H9 (cell line): Measurements from ENCODE around the gene ATP10B. TPM values are rescaled to one million over a fixed set of nuclear protein-coding genes. Genes with fewer than 3 reads are reported as not detected.

Experiments used
- DNase-seq: peaks from one replicate; pipeline ENCODE4 v3.0.0-alpha.2; 2017
- H2AFZ ChIP-seq: one replicate; pipeline ENCODE4 v1.6.1; 2013; ENCODE audit warnings: mild to moderate bottlenecking, low read length, control low read depth, moderate library complexity
- H2AK5ac ChIP-seq: 2 replicates; pipeline ENCODE4 v1.6.1; 2013; ENCODE audit warnings: low read length, control low read depth, mixed read lengths; ENCODE audit not compliant: insufficient read length
- H2BK120ac ChIP-seq: one replicate; pipeline ENCODE4 v1.6.1; 2013; ENCODE audit warnings: low read depth, mild to moderate bottlenecking, low read length, control low read depth, inconsistent platforms; ENCODE audit not compliant: poor library complexity, severe bottlenecking
- H2BK12ac ChIP-seq: 2 replicates; pipeline ENCODE4 v1.6.1; 2013; ENCODE audit warnings: low read length, control low read depth, mixed read lengths, low read depth; ENCODE audit not compliant: insufficient read length
- H2BK15ac ChIP-seq: 2 replicates; pipeline ENCODE4 v1.6.1; 2013; ENCODE audit warnings: low read depth, low read length, control low read depth
- H2BK20ac ChIP-seq: one replicate; pipeline ENCODE4 v1.6.1; 2013; ENCODE audit warnings: low read depth, mild to moderate bottlenecking, low read length, control low read depth, inconsistent platforms; ENCODE audit not compliant: poor library complexity, severe bottlenecking
- H2BK5ac ChIP-seq: 2 replicates; pipeline ENCODE4 v1.6.1; 2013; ENCODE audit warnings: low read length, control low read depth, mixed read lengths; ENCODE audit not compliant: insufficient read length
- H3K14ac ChIP-seq: 2 replicates; pipeline ENCODE4 v1.6.1; 2013; ENCODE audit warnings: low read length, control low read depth; ENCODE audit not compliant: insufficient read depth
- H3K18ac ChIP-seq: 2 replicates; pipeline ENCODE4 v1.6.1; 2013; ENCODE audit warnings: low read depth, mild to moderate bottlenecking, mixed read lengths, low read length, control low read depth; ENCODE audit not compliant: insufficient read length
- H3K23ac ChIP-seq: 2 replicates; pipeline ENCODE4 v1.6.1; 2013; ENCODE audit warnings: low read length, control low read depth, mixed read lengths, low read depth; ENCODE audit not compliant: insufficient read length
- H3K23me2 ChIP-seq: 2 replicates; pipeline ENCODE4 v1.6.1; 2013; ENCODE audit warnings: low read depth, mild to moderate bottlenecking, mixed read lengths, low read length, control low read depth; ENCODE audit not compliant: insufficient read length, poor library complexity, severe bottlenecking
- H3K27ac ChIP-seq: 2 replicates; pipeline ENCODE4 v1.5.1; 2013; ENCODE audit warnings: low read length, control low read depth, mixed read lengths, low read depth; ENCODE audit not compliant: insufficient read length
- H3K27me3 ChIP-seq: 2 replicates; pipeline ENCODE4 v1.6.1; 2013; ENCODE audit warnings: low read length, control low read depth, inconsistent platforms; ENCODE audit not compliant: insufficient read depth
- H3K4ac ChIP-seq: 2 replicates; pipeline ENCODE4 v1.6.1; 2013; ENCODE audit warnings: low read depth, mild to moderate bottlenecking, control low read depth, inconsistent platforms, low read length, moderate library complexity
- H3K4me1 ChIP-seq: 2 replicates; pipeline ENCODE4 v1.6.1; 2013; ENCODE audit warnings: low read length, control low read depth, inconsistent platforms; ENCODE audit not compliant: insufficient read depth
- H3K4me2 ChIP-seq: 2 replicates; pipeline ENCODE4 v1.6.1; 2013; ENCODE audit warnings: low read length, control low read depth, mixed read lengths; ENCODE audit not compliant: insufficient read length, insufficient read depth
- H3K56ac ChIP-seq: 2 replicates; pipeline ENCODE4 v1.6.1; 2013; ENCODE audit warnings: low read depth, mild to moderate bottlenecking, mixed read lengths, low read length, control low read depth; ENCODE audit not compliant: insufficient read length
- H3K79me1 ChIP-seq: 2 replicates; pipeline ENCODE4 v1.6.1; 2013; ENCODE audit warnings: low read depth, mild to moderate bottlenecking, moderate library complexity, low read length, control low read depth, inconsistent platforms; ENCODE audit not compliant: insufficient read depth, poor library complexity, severe bottlenecking
- H3K79me2 ChIP-seq: 2 replicates; pipeline ENCODE4 v1.6.1; 2013; ENCODE audit warnings: low read length, control low read depth, inconsistent platforms; ENCODE audit not compliant: insufficient read depth
- H3K9ac ChIP-seq: 2 replicates; pipeline ENCODE4 v1.6.1; 2013; ENCODE audit warnings: low read length, control low read depth, mixed read lengths; ENCODE audit not compliant: insufficient read length; ENCODE audit errors: extremely low read depth
- H3K9me3 ChIP-seq: one replicate; pipeline ENCODE4 v1.6.1; 2013; ENCODE audit warnings: low read depth, low read length, inconsistent platforms; ENCODE audit not compliant: control insufficient read depth
- H3T11ph ChIP-seq: one replicate; pipeline ENCODE4 v1.6.1; 2013; ENCODE audit warnings: mild to moderate bottlenecking, low read length, control low read depth, inconsistent platforms
- H4K20me1 ChIP-seq: one replicate; pipeline ENCODE4 v1.6.1; 2013; ENCODE audit not compliant: control insufficient read depth, insufficient read length, insufficient read depth
- H4K5ac ChIP-seq: 2 replicates; pipeline ENCODE4 v1.6.1; 2013; ENCODE audit warnings: low read depth, mild to moderate bottlenecking, mixed read lengths, low read length, control low read depth; ENCODE audit not compliant: insufficient read length
- H4K8ac ChIP-seq: replicated peaks from 2 replicates; pipeline ENCODE4 v1.6.1; 2013; ENCODE audit warnings: low read length, control low read depth, mixed read lengths, low read depth; ENCODE audit not compliant: insufficient read length
- H4K91ac ChIP-seq: 2 replicates; pipeline ENCODE4 v1.6.1; 2013; ENCODE audit warnings: low read depth, mild to moderate bottlenecking, moderate library complexity, mixed read lengths, low read length, control low read depth; ENCODE audit not compliant: insufficient read length
- H3K27ac Mint-ChIP-seq, 3 experiments: 2 replicates in 2 of 3; 3 replicates in 1 of 3; pipeline ENCODE4 v1.8.0; 2020 to 2021; ENCODE audit warnings: mixed read lengths in 3 of 3, mild to moderate bottlenecking in 1 of 3, moderate library complexity in 1 of 3
- H3K27me3 Mint-ChIP-seq: 2 replicates; pipeline ENCODE4 v1.8.0; 2021; ENCODE audit warnings: low read depth, mild to moderate bottlenecking, moderate library complexity, mixed read lengths
- H3K36me3 Mint-ChIP-seq, 3 experiments: 2 replicates in 2 of 3; 3 replicates in 1 of 3; pipeline ENCODE4 v1.8.0; 2020 to 2021; ENCODE audit warnings: low read depth in 3 of 3, mixed read lengths in 3 of 3; ENCODE audit not compliant: insufficient read depth in 1 of 3
- H3K4me1 Mint-ChIP-seq, 2 experiments: 2 replicates each; pipeline ENCODE4 v1.8.0; 2020; ENCODE audit warnings: mixed read lengths in 2 of 2
- H3K4me3 Mint-ChIP-seq, 2 experiments: 2 replicates in 1 of 2; 3 replicates in 1 of 2; pipeline ENCODE4 v1.8.0; 2020 to 2021; ENCODE audit warnings: mild to moderate bottlenecking in 2 of 2, mixed read lengths in 2 of 2, moderate library complexity in 1 of 2
- H3K9me3 Mint-ChIP-seq, 2 experiments: 2 replicates in 1 of 2; 3 replicates in 1 of 2; pipeline ENCODE4 v1.8.0; 2020; ENCODE audit warnings: mild to moderate bottlenecking in 2 of 2, mixed read lengths in 2 of 2, moderate library complexity in 1 of 2
- WGBS: extraction: QIAGEN DNeasy Blood & Tissue Kit; methylation state at CpG from one replicate; pipeline ENCODE4 v1.1.7; 2013; ENCODE audit warnings: missing lambda C conversion rate, low lambda C conversion rate, mixed read lengths; ENCODE audit not compliant: insufficient read length; ENCODE audit errors: extremely low coverage; 5-methylcytosine and 5-hydroxymethylcytosine counted together
- total RNA-seq: library from RNA; stranded (reverse); gene quantifications from 2 replicates; pipeline ENCODE4 v1.2.1, GENCODE V29; 2021
- TF ChIP-seq, protein P1 (sequence below): fragments of 200-600 bp; sonication (generic); conservative IDR thresholded peaks from 3 replicates; pipeline ENCODE4 v1.8.0; 2021; ENCODE audit warnings: antibody characterized with exemption, mild to moderate bottlenecking

ATP10B gene
- total RNA-seq, 1 experiment from 2014 or later, result 0.42 TPM

DNA sequence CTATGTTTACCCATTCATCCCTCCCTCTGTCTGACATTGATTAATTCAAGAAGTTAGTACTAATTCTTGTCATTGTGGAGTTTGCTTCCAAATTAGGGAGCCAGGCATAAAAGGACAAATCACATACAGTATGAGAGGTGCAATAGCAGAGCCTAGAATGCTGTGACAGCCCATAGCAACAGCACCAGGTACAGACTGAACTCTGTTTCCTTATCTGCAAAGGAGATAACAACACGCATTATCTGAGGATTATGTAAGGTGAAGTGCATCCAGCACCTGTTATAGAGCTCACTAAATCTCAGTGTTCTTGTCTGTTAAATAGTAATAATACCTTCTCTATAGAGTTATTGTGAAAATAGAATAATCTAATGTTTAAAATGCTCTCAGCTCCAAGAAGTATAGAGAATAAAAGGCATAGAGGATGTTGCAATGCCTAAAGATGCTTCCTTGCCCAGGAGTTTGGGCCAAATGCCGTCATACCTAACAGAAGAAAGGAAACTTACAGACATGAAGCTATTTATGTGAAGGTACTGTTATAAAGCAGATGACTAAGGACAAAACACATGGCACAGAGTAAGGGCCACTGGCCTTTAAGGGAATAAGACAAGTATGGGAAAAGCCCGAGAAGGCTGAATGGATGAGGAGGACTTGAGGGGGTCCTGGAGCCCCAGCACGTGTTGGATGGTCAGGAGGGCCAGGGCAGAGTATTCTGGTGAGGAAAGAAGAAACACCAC lies 214.5 kb downstream of the ATP10B start:
- no peak overlapping the region for H2BK5ac ChIP-seq
- Mint-ChIP-seq H3K4me3 (no peak overlapping the region), H3K27me3 (peaks cover 1% of the 10 kb centered on the region), H3K36me3 (no peaks in the 10 kb centered on the region; a peak in 1 of 7 replicates), H3K27ac (no peak overlapping the region), H3K4me1 (peaks cover 5% of the 10 kb centered on the region in 2 experiments; a peak in 2 of 4 replicates), H3K9me3 (no peaks in the 10 kb centered on the region; a peak in 1 of 5 replicates)
- H3K9ac ChIP-seq, result no peak overlapping the region
- H3K4me2 ChIP-seq, result no peak overlapping the region
- no peak overlapping the region for H3K27ac ChIP-seq
- no peak overlapping the region for H3K56ac ChIP-seq
- no peaks in the 10 kb centered on the region for H3K4me1 ChIP-seq
- H3K14ac ChIP-seq, result no peak overlapping the region
- no peak overlapping the region for H3T11ph ChIP-seq
- H4K20me1 ChIP-seq, result no peaks in the 10 kb centered on the region
- no peaks in the 10 kb centered on the region for H3K23me2 ChIP-seq
- TF ChIP-seq, protein P1, sequence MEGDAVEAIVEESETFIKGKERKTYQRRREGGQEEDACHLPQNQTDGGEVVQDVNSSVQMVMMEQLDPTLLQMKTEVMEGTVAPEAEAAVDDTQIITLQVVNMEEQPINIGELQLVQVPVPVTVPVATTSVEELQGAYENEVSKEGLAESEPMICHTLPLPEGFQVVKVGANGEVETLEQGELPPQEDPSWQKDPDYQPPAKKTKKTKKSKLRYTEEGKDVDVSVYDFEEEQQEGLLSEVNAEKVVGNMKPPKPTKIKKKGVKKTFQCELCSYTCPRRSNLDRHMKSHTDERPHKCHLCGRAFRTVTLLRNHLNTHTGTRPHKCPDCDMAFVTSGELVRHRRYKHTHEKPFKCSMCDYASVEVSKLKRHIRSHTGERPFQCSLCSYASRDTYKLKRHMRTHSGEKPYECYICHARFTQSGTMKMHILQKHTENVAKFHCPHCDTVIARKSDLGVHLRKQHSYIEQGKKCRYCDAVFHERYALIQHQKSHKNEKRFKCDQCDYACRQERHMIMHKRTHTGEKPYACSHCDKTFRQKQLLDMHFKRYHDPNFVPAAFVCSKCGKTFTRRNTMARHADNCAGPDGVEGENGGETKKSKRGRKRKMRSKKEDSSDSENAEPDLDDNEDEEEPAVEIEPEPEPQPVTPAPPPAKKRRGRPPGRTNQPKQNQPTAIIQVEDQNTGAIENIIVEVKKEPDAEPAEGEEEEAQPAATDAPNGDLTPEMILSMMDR, result no peak
- H4K5ac ChIP-seq, result no peak overlapping the region
- H3K27me3 ChIP-seq, result no peaks in the 10 kb centered on the region
- no peak overlapping the region for H4K8ac ChIP-seq
- H2BK120ac ChIP-seq, result no peak overlapping the region
- no peak overlapping the region for H2BK20ac ChIP-seq
- no peak overlapping the region for H3K4ac ChIP-seq
- no peak overlapping the region for H4K91ac ChIP-seq
- H3K79me2 ChIP-seq, result no peaks in the 10 kb centered on the region
- H2AK5ac ChIP-seq, result no peak overlapping the region
- no peaks in the 10 kb centered on the region for H3K9me3 ChIP-seq
- H3K79me1 ChIP-seq, result no peaks in the 10 kb centered on the region
- H3K18ac ChIP-seq, result no peak overlapping the region
- H2BK12ac ChIP-seq, result no peak overlapping the region
- H2BK15ac ChIP-seq, result no peak overlapping the region
- no peak overlapping the region for H2AFZ ChIP-seq
- H3K23ac ChIP-seq, result no peak overlapping the region
- DNase-seq, result no peak
- WGBS, result no CpG with 5 or more reads among the region's 4 CpGs
